ENCODE measurements around the gene SYT12. TPM values are rescaled to one million over a fixed set of nuclear protein-coding genes. Genes with fewer than 3 reads are reported as not detected.

Gene SYT12
- total and polyA plus RNA-seq, 2 donors (not counting 3 experiments of a cell fraction or from before 2014, with no cell fraction given) = not detected

GRCh38 chr11:67050139-67050538, 27.2 kb downstream of the SYT12 start:
- FAIRE-seq (no peak), DNase-seq (ENCODE audit: low read depth, low spot score) (no peak)
- Histone ChIP-seq H2AFZ (ENCODE audit: low read depth, low read length) (no peak overlapping the region), H3K27ac (ENCODE audit: insufficient read depth, low read depth, low read length) (no peak overlapping the region), H3K9ac (replicated peaks; ENCODE audit: extremely low read depth, insufficient read depth, low read length) (no peak overlapping the region), H3K9me1 (replicated peaks; ENCODE audit: control insufficient read depth, extremely low read depth, insufficient read depth, low read length) (no peaks in the 10 kb centered on the region), H3K9me3 (replicated peaks; ENCODE audit: control insufficient read depth, insufficient read depth, low read length) (no peaks in the 10 kb centered on the region), H3K79me2 (ENCODE audit: control insufficient read depth, insufficient read depth, low read length) (no peaks in the 10 kb centered on the region), H3K4me1 (ENCODE audit: control insufficient read depth, extremely low read depth, insufficient read depth, low read length) (peaks cover 11% of the 10 kb centered on the region), H3K4me3 (replicated peaks in 1 of 3; ENCODE audit: insufficient read depth in 1 of 3, low read depth in 1 of 3, low read length in 3 of 3) (no peak overlapping the region), H4K20me1 (replicated peaks; ENCODE audit: control insufficient read depth, extremely low read depth, insufficient read depth, low read length) (no peaks in the 10 kb centered on the region), H3K27me3 (ENCODE audit: control insufficient read depth in 2 of 2, insufficient read depth in 2 of 2, low read length in 2 of 2) (peaks cover 0 to 3% of the 10 kb centered on the region in 2 experiments), H3K4me2 (ENCODE audit: insufficient read depth, low read length) (no peak overlapping the region), H3K36me3 (ENCODE audit: control insufficient read depth in 2 of 2, extremely low read depth in 1 of 2, insufficient read depth in 2 of 2, low read length in 2 of 2) (no peaks in the 10 kb centered on the region)
- intact Hi-C loops (cut with micrococcal nuclease) = no loop called here
- dilution Hi-C loops (cut with MboI; ENCODE audit: extremely low pct_ligation_motif_present, low sequenced_read_pairs) = no loop called here
- no TSS peak for BruUV-seq (replicated peaks)
- TF ChIP-seq POLR2AphosphoS5 (IDR thresholded peaks at IDR 0.05; ENCODE audit: insufficient read depth, low read depth, low read length) (no peak), POLR2A (IDR thresholded peaks at IDR 0.05; ENCODE audit: low read depth, low read length) (no peak), MYC (IDR thresholded peaks at IDR 0.05; ENCODE audit: low read depth, low read length) (no peak), JUN (IDR thresholded peaks at IDR 0.05; ENCODE audit: borderline replicate concordance, insufficient read depth, insufficient read length, low read depth) (no peak), GATA2 (IDR thresholded peaks at IDR 0.05; ENCODE audit: insufficient read depth, insufficient read length, low read depth, low read length) (no peak), EZH2 (IDR thresholded peaks at IDR 0.05; ENCODE audit: borderline replicate concordance, low read depth, low read length, severe bottlenecking) (no peak), FOS (IDR thresholded peaks at IDR 0.05; ENCODE audit: borderline replicate concordance, insufficient read depth, low read length) (no peak)
- TF ChIP-seq, protein P1, sequence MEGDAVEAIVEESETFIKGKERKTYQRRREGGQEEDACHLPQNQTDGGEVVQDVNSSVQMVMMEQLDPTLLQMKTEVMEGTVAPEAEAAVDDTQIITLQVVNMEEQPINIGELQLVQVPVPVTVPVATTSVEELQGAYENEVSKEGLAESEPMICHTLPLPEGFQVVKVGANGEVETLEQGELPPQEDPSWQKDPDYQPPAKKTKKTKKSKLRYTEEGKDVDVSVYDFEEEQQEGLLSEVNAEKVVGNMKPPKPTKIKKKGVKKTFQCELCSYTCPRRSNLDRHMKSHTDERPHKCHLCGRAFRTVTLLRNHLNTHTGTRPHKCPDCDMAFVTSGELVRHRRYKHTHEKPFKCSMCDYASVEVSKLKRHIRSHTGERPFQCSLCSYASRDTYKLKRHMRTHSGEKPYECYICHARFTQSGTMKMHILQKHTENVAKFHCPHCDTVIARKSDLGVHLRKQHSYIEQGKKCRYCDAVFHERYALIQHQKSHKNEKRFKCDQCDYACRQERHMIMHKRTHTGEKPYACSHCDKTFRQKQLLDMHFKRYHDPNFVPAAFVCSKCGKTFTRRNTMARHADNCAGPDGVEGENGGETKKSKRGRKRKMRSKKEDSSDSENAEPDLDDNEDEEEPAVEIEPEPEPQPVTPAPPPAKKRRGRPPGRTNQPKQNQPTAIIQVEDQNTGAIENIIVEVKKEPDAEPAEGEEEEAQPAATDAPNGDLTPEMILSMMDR (IDR thresholded peaks at IDR 0.05; ENCODE audit: extremely low read depth in 1 of 2, insufficient read depth in 1 of 2, low read depth in 1 of 2, low read length in 2 of 2) = no peak
- TF ChIP-seq, protein P2, sequence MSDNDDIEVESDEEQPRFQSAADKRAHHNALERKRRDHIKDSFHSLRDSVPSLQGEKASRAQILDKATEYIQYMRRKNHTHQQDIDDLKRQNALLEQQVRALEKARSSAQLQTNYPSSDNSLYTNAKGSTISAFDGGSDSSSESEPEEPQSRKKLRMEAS (IDR thresholded peaks at IDR 0.05; ENCODE audit: insufficient read depth, insufficient read length) = no peak
- POLR2A ChIA-PET = no interaction called here
- CTCF ChIA-PET = interaction anchor here (0.9 to 1.0 kb wide), 2 partner anchors 32 to 65 kb away, joined by 3 read pairs; no protein-coding TSS in a partner anchor
